ENCODE results near the gene PLEKHA1. TPM values are rescaled to one million over a fixed set of nuclear protein-coding genes. Genes with fewer than 3 reads are reported as not detected.

PLEKHA1 gene
- total and polyA plus RNA-seq, 4 donors: 15.9 to 29.2 (median 22.9) TPM

- Histone ChIP-seq H3K4me1 (ENCODE audit: control insufficient read depth in 4 of 4, insufficient read depth in 4 of 4, low read length in 3 of 4) (no peaks in the 10 kb centered on the region), H3K9ac (ENCODE audit: low read depth in 1 of 2, low read length in 2 of 2) (no peak overlapping the region), H3K9me3 (ENCODE audit: control insufficient read depth in 4 of 4, low read length in 3 of 4) (no peaks in the 10 kb centered on the region), H3K27me3 (ENCODE audit: control insufficient read depth in 4 of 4, insufficient read depth in 4 of 4, low read length in 3 of 4) (no peaks in the 10 kb centered on the region), H3K36me3 (ENCODE audit: control insufficient read depth in 4 of 4, insufficient read depth in 3 of 4, low read depth in 1 of 4, low read length in 3 of 4) (peaks cover 0 to 17% (median 8%) of the 10 kb centered on the region in 4 donors), H3K4me3 (ENCODE audit: low read depth in 1 of 3, low read length in 3 of 3) (no peak overlapping the region), H3K27ac (ENCODE audit: low read depth in 1 of 2, low read length in 2 of 2) (no peak overlapping the region)
- TF ChIP-seq MAX (IDR thresholded peaks at IDR 0.05): no peak
- TF ChIP-seq ATF3 (IDR thresholded peaks at IDR 0.05): no peak
- no peak for TF ChIP-seq RAD21 (IDR thresholded peaks at IDR 0.05)
- TF ChIP-seq NR2F2 (IDR thresholded peaks at IDR 0.05): no peak
- TF ChIP-seq EGR1 (IDR thresholded peaks at IDR 0.05; ENCODE audit: low read depth in 2 of 2): no peak
- no peak for TF ChIP-seq REST (IDR thresholded peaks at IDR 0.05)
- TF ChIP-seq SP1 (IDR thresholded peaks at IDR 0.05): no peak
- TF ChIP-seq JUND (IDR thresholded peaks at IDR 0.05): no peak
- no peak for TF ChIP-seq RXRA (IDR thresholded peaks at IDR 0.05)
- TF ChIP-seq HNF4A (conservative IDR thresholded peaks at IDR 0.05): no peak
- TF ChIP-seq GABPA (IDR thresholded peaks at IDR 0.05 in 1 of 2, conservative IDR thresholded peaks at IDR 0.05 in 1 of 2): no peak
- TF ChIP-seq FOXA2 (IDR thresholded peaks at IDR 0.05): no peak
- no peak for TF ChIP-seq HNF4G (IDR thresholded peaks at IDR 0.05)
- no peak for TF ChIP-seq ZBTB33 (IDR thresholded peaks at IDR 0.05)
- no peak for TF ChIP-seq CTCF (IDR thresholded peaks at IDR 0.05; ENCODE audit: low read depth, low read length, missing input control)
- TF ChIP-seq YY1 (IDR thresholded peaks at IDR 0.05): no peak
- TF ChIP-seq TAF1 (conservative IDR thresholded peaks at IDR 0.05): no peak
- no peak for TF ChIP-seq FOXA1 (IDR thresholded peaks at IDR 0.05)
- WGBS: 80% methylated on average over 8 of the region's 8 CpGs
- no peak for DNase-seq (ENCODE audit: low spot score)
Measured at GRCh38 chr10:122407375-122408125, 33.0 kb downstream of the PLEKHA1 start.

Data from liver (tissue), 9 donors.